HepG2 (cell line): ENCODE data around the gene SPATA25. TPM values are rescaled to one million over a fixed set of nuclear protein-coding genes. Genes with fewer than 3 reads are reported as not detected.

Source experiments
- BHLHE40 ChIP-seq: IDR thresholded peaks from 2 replicates; pipeline ENCODE4 v1.6.1; 2011; ENCODE audit warnings: low read length, improper control_type of control experiment
- HNF4A ChIP-seq: sonication (generic); formaldehyde crosslinking; IDR thresholded peaks from 2 replicates; pipeline ENCODE4 v1.4.0; 2020; ENCODE audit warnings: missing genetic modification reagents
- HOXD1 ChIP-seq: sonication (generic); formaldehyde crosslinking; IDR thresholded peaks from 2 replicates; pipeline ENCODE4 v1.5.0; 2020; ENCODE audit warnings: missing genetic modification reagents
- ISL2 ChIP-seq: sonication (generic); formaldehyde crosslinking; IDR thresholded peaks from 2 replicates; pipeline ENCODE4 v1.5.0; 2020; ENCODE audit warnings: missing genetic modification reagents
- MLX ChIP-seq: IDR thresholded peaks from 2 replicates; pipeline ENCODE4 v1.6.1; 2016
- PHF5A ChIP-seq: IDR thresholded peaks from one replicate; pipeline ENCODE4 v1.6.1; 2018; ENCODE audit warnings: low read depth, missing genetic modification reagents; ENCODE audit not compliant: unreplicated experiment
- POGZ ChIP-seq: sonication (generic); formaldehyde crosslinking; IDR thresholded peaks from 2 replicates; pipeline ENCODE4 v1.4.0; 2020; ENCODE audit warnings: mild to moderate bottlenecking, missing genetic modification reagents
- SMAD3 ChIP-seq: sonication (generic); formaldehyde crosslinking; IDR thresholded peaks from 2 replicates; pipeline ENCODE4 v1.4.0; 2020; ENCODE audit warnings: missing genetic modification reagents
- SMARCE1 ChIP-seq: fragments of 450-650 bp; IDR thresholded peaks from 2 replicates; pipeline ENCODE4 v1.6.1; 2017; ENCODE audit warnings: borderline replicate concordance
- XRCC5 ChIP-seq: fragments of 200-400 bp; formaldehyde crosslinking; optimal IDR thresholded peaks from 2 replicates; pipeline ENCODE3; 2017; ENCODE audit warnings: mild to moderate bottlenecking, low read length
- ZFAT ChIP-seq: sonication (generic); formaldehyde crosslinking; conservative IDR thresholded peaks from 2 replicates; pipeline ENCODE4 v1.8.1; 2023; ENCODE audit warnings: missing genetic modification reagents, inconsistent platforms
- ZFP91 ChIP-seq: sonication (generic); formaldehyde crosslinking; IDR thresholded peaks from 2 replicates; pipeline ENCODE4 v1.9.0; 2022; ENCODE audit warnings: missing genetic modification reagents, mild to moderate bottlenecking, borderline replicate concordance
- ZNF367 ChIP-seq: sonication (generic); formaldehyde crosslinking; IDR thresholded peaks from 2 replicates; pipeline ENCODE4 v1.4.0; 2020; ENCODE audit warnings: missing genetic modification reagents, borderline replicate concordance
- ZNF598 ChIP-seq: sonication (generic); formaldehyde crosslinking; IDR thresholded peaks from 2 replicates; pipeline ENCODE4 v1.5.1; 2020; ENCODE audit warnings: mild to moderate bottlenecking, missing genetic modification reagents, borderline replicate concordance
- ZNF670 ChIP-seq: sonication (generic); formaldehyde crosslinking; IDR thresholded peaks from 2 replicates; pipeline ENCODE4 v1.8.0; 2022; ENCODE audit warnings: mild to moderate bottlenecking, missing genetic modification reagents, borderline replicate concordance
- ZNF713 ChIP-seq: sonication (generic); formaldehyde crosslinking; IDR thresholded peaks from 2 replicates; pipeline ENCODE4 v1.4.0; 2020; ENCODE audit warnings: mild to moderate bottlenecking, missing genetic modification reagents
- polyA plus RNA-seq, 8 experiments: library from polyadenylated mRNA; depleted of rRNA in 3 of 8; stranded (reverse) in 7 of 8; unstranded in 1 of 8; fragments of >200 nt; fragmentation: Illumina TruSeq in 4 of 8; extraction: Trizol in 4 of 8; gene quantifications; 2 replicates each; pipeline versions ENCODE4 v1.2.1 to v1.2.3, GENCODE V29; 2011 to 2016; ENCODE audit warnings: low read depth in 4 of 8, missing spikeins in 1 of 8, mixed read lengths in 1 of 8; ENCODE audit not compliant: insufficient read depth in 1 of 8
- total RNA-seq, 5 experiments: library from RNA; depleted of rRNA; stranded (reverse); fragments of >200 nt; fragmentation: Illumina TruSeq; extraction: Trizol; gene quantifications; 2 replicates each; pipeline ENCODE4 v1.2.3, GENCODE V29; 2016; ENCODE audit warnings: low read depth in 1 of 5
- TF ChIP-seq, protein P1 (sequence below): sonication (generic); formaldehyde crosslinking; IDR thresholded peaks from 2 replicates; pipeline ENCODE4 v1.4.0; 2020; ENCODE audit warnings: low read depth, missing genetic modification reagents
- TF ChIP-seq, protein P2 (sequence below): sonication (generic); formaldehyde crosslinking; IDR thresholded peaks from 2 replicates; pipeline ENCODE4 v1.8.1; 2023; ENCODE audit warnings: missing genetic modification reagents, inconsistent platforms, borderline replicate concordance
- TF ChIP-seq, protein P3 (sequence below): sonication (generic); formaldehyde crosslinking; IDR thresholded peaks from 2 replicates; pipeline ENCODE4 v1.5.0; 2020; ENCODE audit warnings: mild to moderate bottlenecking, missing genetic modification reagents

SPATA25 gene
- total and polyA plus RNA-seq, 2 of the 13 experiments (the other 11 are each of a cell fraction or from before 2014, with no cell fraction given): 4.8 to 7.6 TPM

DNA sequence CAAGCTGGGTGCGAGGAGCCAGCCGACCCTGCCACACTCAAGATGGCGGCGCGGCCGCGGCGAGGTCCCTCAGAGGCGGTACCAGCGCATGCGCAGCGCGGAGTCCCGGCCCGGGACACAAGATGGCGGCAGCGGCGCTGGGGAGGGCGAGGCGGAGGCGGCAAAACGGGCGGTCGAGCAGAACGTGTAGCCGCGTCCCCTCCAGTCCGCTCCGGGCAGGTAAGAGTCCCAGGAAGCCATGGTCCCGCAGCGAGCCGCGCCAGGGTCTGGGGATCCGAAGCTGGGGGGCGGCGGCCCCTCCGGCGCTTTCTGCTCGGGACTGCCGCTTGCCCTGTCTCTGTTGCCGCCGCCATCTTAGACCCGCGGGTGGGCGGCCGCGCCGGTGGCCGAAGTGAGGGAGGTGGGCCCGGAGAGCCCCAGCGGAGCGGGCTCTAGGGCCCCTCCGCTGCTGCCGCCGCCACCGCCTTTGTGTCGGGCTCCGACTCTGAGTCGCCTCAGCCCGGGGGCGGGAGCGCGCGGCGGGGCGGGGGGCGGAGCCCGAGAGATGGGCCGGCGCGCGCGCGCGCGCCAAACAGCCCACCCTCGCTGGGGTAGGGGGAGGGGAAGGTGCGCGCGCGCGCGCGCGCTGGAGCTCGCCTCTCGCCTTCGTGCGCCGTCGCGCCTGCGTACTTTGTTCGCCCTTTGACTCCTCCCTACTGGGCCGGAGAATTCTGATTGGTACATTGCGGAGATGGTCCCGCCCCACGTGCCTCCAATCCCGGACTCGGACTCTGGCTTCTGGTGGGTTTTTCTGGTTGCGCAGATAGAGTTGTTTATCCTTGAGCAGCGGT lies 47.4 kb upstream of the SPATA25 start, which contains the start of gene PCIF1 (continued):
- TF ChIP-seq, protein P1, sequence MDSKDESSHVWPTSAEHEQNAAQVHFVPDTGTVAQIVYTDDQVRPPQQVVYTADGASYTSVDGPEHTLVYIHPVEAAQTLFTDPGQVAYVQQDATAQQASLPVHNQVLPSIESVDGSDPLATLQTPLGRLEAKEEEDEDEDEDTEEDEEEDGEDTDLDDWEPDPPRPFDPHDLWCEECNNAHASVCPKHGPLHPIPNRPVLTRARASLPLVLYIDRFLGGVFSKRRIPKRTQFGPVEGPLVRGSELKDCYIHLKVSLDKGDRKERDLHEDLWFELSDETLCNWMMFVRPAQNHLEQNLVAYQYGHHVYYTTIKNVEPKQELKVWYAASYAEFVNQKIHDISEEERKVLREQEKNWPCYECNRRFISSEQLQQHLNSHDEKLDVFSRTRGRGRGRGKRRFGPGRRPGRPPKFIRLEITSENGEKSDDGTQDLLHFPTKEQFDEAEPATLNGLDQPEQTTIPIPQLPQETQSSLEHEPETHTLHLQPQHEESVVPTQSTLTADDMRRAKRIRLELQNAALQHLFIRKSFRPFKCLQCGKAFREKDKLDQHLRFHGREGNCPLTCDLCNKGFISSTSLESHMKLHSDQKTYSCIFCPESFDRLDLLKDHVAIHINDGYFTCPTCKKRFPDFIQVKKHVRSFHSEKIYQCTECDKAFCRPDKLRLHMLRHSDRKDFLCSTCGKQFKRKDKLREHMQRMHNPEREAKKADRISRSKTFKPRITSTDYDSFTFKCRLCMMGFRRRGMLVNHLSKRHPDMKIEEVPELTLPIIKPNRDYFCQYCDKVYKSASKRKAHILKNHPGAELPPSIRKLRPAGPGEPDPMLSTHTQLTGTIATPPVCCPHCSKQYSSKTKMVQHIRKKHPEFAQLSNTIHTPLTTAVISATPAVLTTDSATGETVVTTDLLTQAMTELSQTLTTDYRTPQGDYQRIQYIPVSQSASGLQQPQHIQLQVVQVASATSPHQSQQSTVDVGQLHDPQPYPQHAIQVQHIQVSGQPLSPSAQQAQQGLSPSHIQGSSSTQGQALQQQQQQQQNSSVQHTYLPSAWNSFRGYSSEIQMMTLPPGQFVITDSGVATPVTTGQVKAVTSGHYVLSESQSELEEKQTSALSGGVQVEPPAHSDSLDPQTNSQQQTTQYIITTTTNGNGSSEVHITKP (CRISPR knock-in tag): peak; percentile 67
- peak; percentile 54; the same call in 1 of the 2 replicates for TF ChIP-seq MLX (CRISPR knock-in tag)
- peak; percentile 57; the same call in 1 of the 2 replicates for TF ChIP-seq ISL2 (CRISPR knock-in tag)
- TF ChIP-seq SMAD3 (CRISPR knock-in tag): peak; percentile 91
- no peak for TF ChIP-seq PHF5A (CRISPR knock-in tag)
- TF ChIP-seq POGZ (CRISPR knock-in tag): peak; percentile 85
- TF ChIP-seq ZNF670 (CRISPR knock-in tag): peak; percentile 88; the same call in 1 of the 2 replicates
- TF ChIP-seq ZNF367: peak; percentile 93; the same call in 1 of the 2 replicates
- TF ChIP-seq ZFAT (CRISPR knock-in tag): 0 out of 2 replicates have a peak, but pooled peaks have one; percentile 88
- TF ChIP-seq XRCC5: peak; percentile 12
- peak; percentile 90 for TF ChIP-seq ZFP91 (CRISPR knock-in tag)
- peak; percentile 43 for TF ChIP-seq BHLHE40
- TF ChIP-seq, protein P2, sequence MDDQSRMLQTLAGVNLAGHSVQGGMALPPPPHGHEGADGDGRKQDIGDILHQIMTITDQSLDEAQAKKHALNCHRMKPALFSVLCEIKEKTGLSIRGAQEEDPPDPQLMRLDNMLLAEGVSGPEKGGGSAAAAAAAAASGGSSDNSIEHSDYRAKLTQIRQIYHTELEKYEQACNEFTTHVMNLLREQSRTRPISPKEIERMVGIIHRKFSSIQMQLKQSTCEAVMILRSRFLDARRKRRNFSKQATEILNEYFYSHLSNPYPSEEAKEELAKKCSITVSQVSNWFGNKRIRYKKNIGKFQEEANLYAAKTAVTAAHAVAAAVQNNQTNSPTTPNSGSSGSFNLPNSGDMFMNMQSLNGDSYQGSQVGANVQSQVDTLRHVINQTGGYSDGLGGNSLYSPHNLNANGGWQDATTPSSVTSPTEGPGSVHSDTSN (CRISPR knock-in tag): peak; percentile 27; the same call in 1 of the 2 replicates
- TF ChIP-seq, protein P3, sequence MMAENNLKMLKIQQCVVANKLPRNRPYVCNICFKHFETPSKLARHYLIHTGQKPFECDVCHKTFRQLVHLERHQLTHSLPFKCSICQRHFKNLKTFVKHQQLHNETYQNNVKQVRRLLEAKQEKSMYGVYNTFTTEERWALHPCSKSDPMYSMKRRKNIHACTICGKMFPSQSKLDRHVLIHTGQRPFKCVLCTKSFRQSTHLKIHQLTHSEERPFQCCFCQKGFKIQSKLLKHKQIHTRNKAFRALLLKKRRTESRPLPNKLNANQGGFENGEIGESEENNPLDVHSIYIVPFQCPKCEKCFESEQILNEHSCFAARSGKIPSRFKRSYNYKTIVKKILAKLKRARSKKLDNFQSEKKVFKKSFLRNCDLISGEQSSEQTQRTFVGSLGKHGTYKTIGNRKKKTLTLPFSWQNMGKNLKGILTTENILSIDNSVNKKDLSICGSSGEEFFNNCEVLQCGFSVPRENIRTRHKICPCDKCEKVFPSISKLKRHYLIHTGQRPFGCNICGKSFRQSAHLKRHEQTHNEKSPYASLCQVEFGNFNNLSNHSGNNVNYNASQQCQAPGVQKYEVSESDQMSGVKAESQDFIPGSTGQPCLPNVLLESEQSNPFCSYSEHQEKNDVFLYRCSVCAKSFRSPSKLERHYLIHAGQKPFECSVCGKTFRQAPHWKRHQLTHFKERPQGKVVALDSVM (CRISPR knock-in tag): no peak; the same call in none of the 2 replicates
- peak; percentile 93; the same call in 1 of the 2 replicates for TF ChIP-seq HOXD1
- TF ChIP-seq ZNF598 (CRISPR knock-in tag): 0 out of 2 replicates have a peak, but pooled peaks have one; percentile 39
- TF ChIP-seq SMARCE1: no peak
- TF ChIP-seq HNF4A: no peak
- peak; percentile 85 for TF ChIP-seq ZNF713 (CRISPR knock-in tag)
